Measurements from ENCODE around the gene PIGS. TPM values are rescaled to one million over a fixed set of nuclear protein-coding genes. Genes with fewer than 3 reads are reported as not detected.
A peak's percentile ranks its signal among the peaks of the same experiment; 100 is the strongest.

PIGS gene
- total RNA-seq, 4 donors from 2014 or later, result 47.0 to 188 (median 107) TPM

DNA sequence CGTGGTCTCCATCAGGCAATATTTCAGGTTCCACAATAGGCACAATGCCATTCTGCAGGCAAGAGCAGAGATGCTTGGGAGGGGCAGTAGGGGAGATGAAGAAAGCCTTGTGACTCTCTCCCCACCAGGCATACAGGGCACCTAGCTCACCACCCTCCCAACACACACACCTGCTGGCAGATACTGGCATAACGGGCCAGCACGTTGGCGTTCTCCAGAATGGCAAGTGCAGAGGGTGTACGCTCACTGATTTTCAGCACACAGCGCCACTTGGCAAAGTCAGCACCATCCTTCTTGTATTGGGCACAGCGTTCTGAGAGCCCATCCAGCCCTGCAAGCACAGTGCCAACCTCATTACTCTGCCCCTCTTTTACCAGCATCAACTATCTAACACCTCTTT is 3.2 kb upstream of the PIGS start:
- Histone ChIP-seq H3K4me3 (no peak overlapping the region), H3K4me1 (peaks cover 0 to 48% (median 14%) of the 10 kb centered on the region in 4 donors), H3K27me3 (no peaks in the 10 kb centered on the region), H3K9me3 (no peaks in the 10 kb centered on the region), H3K27ac (no peak overlapping the region), H3K36me3 (peaks cover 0 to 10% (median 0%) of the 10 kb centered on the region in 3 donors)
- TF ChIP-seq, protein P1, sequence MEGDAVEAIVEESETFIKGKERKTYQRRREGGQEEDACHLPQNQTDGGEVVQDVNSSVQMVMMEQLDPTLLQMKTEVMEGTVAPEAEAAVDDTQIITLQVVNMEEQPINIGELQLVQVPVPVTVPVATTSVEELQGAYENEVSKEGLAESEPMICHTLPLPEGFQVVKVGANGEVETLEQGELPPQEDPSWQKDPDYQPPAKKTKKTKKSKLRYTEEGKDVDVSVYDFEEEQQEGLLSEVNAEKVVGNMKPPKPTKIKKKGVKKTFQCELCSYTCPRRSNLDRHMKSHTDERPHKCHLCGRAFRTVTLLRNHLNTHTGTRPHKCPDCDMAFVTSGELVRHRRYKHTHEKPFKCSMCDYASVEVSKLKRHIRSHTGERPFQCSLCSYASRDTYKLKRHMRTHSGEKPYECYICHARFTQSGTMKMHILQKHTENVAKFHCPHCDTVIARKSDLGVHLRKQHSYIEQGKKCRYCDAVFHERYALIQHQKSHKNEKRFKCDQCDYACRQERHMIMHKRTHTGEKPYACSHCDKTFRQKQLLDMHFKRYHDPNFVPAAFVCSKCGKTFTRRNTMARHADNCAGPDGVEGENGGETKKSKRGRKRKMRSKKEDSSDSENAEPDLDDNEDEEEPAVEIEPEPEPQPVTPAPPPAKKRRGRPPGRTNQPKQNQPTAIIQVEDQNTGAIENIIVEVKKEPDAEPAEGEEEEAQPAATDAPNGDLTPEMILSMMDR (IDR thresholded peaks at IDR 0.05), result peak in 1 of 6 experiments; percentile 17
- no peak for TF ChIP-seq POLR2A (IDR thresholded peaks at IDR 0.05)
- DNase-seq, result peak in 1 of 3 donors; percentile 45

DNA sequence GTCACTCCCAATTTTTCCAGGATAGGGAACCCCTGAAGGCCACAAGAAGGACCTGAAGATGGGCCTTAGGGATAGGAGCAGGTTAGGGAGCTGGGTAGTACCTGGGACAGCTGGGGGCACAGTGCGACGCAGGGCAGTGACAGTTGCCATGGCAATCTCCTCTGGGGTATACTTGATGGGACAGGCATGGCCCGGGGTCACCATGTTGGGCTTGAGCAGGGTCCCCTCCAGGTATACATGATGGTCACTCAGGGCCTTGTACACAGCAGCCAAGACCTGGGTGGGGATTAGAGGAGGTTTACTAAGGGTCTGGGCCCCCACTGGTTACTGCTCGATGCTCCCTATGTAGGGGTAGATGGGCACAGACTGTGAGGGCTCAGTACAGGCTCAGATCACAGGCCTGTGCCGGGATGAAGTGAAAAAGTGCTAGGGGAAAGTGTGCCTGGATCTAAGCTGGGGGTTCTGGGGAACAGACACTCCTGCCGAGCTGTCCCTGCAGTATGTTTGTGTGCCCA is 2.7 kb upstream of the PIGS start:
- Histone ChIP-seq H3K4me1 (peaks cover 0 to 53% (median 14%) of the 10 kb centered on the region in 4 donors), H3K36me3 (peaks cover 0 to 6% (median 0%) of the 10 kb centered on the region in 3 donors), H3K9me3 (no peaks in the 10 kb centered on the region), H3K27ac (no peak overlapping the region), H3K4me3 (no peak overlapping the region), H3K27me3 (no peaks in the 10 kb centered on the region)
- DNase-seq, result peak in 1 of 3 donors; percentile 44
- TF ChIP-seq, protein P1 (IDR thresholded peaks at IDR 0.05), result no peak
- TF ChIP-seq POLR2A (IDR thresholded peaks at IDR 0.05), result no peak

DNA sequence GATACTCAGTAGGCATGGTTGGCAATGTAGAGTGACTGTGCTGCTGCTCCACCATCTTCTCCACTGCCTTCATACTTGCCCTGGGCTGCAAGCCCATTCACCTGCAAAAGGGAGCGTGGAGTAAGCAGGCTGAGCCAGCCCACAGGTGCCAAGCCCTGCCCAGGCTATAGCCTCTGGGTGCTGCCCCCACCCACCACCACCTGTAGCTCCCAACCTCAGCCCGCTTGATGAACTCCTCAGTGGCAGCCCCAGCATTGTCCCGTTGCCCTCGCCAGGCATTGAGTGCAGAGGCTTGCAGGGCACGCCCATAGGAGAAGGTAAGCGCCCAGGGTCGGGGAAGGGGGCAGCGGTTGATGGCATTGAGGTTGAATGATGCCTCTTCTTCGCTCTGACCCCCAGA is 2.2 kb upstream of the PIGS start:
- peak in 1 of 3 donors; percentile 43 for DNase-seq
- Histone ChIP-seq H3K4me1 (peaks cover 0 to 53% (median 14%) of the 10 kb centered on the region in 4 donors), H3K9me3 (no peaks in the 10 kb centered on the region)

DNA sequence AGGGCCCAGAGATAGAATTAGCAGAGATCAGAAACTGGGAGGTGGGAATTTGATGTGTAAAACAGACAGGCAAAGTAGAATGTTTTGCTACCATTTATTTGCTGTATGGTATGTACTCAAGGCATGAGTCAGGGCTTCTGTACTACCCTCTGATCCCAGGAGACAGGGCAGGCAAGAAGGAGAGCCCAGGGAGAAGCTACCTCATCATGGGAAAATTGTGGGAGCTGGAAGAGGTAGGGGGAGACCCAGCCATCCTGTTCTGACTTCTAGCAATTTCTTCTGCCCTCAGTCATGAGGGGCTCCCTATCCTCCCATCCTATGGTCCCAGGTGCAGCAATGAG is 1.7 kb upstream of the PIGS start:
- peak overlapping the region in 1 of 4 donors; percentile 86 for H3K27ac ChIP-seq
- no peaks in the 10 kb centered on the region for H3K9me3 ChIP-seq
- peaks cover 0 to 8% (median 0%) of the 10 kb centered on the region in 3 donors for H3K36me3 ChIP-seq
- no peak overlapping the region for H3K4me3 ChIP-seq
- no peak for TF ChIP-seq POLR2A (IDR thresholded peaks at IDR 0.05)
- TF ChIP-seq, protein P1 (IDR thresholded peaks at IDR 0.05), result no peak
- peak in 1 of 3 donors; percentile 47 for DNase-seq
- H3K4me1 ChIP-seq, result peaks cover 0 to 53% (median 14%) of the 10 kb centered on the region in 4 donors
- no peaks in the 10 kb centered on the region for H3K27me3 ChIP-seq

More for the DNA sequence above, 2.2 kb upstream of the PIGS start:
- Histone ChIP-seq H3K27me3 (no peaks in the 10 kb centered on the region), H3K36me3 (peaks cover 0 to 7% (median 0%) of the 10 kb centered on the region in 3 donors), H3K27ac (no peak overlapping the region), H3K4me3 (no peak overlapping the region)
- TF ChIP-seq POLR2A (IDR thresholded peaks at IDR 0.05), result no peak
- TF ChIP-seq, protein P1 (IDR thresholded peaks at IDR 0.05), result no peak

DNA sequence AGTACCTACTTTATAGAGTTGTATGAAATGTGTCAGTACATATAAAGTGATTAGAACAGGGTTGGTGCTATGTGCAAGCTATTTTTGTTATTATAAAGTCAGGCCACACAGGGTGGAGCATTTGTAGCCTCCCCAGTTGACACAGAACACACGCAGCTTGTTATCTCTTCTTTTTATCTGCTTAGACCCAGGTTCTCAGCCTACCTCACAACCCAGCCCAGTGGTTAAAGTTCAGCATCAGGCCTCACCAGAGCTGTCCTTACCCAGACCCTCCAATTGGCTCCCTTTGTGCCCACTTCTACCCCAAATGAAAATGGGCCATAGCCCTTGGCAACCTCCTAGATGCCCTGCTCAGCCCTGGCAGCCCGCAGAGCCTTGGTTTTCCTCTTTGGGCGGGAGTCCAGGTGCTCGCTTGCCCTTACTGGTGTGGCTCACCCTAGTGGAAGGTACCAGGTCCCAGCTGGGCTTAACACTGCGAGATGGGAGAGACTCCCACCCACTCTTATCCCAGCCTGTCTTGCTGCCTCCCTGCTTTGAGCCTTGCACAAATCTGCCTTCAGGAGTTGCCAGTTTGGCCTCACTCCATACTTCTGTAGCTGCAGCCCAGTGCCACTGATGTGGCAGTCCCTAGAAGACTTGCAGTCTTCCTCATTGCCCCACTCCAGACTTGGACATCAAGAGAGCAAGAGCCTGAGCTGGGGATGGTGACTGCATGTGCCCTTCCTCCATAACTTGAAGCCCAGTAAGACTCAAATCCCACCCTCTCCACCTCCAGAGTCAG is 1.1 kb upstream of the PIGS start:
- Histone ChIP-seq H3K27ac (peak overlapping the region in 3 of 4 donors; percentile 82 to 91 (median 86)), H3K9me3 (no peaks in the 10 kb centered on the region), H3K4me3 (peak overlapping the region in 3 of 4 donors; percentile 79 to 93 (median 89)), H3K36me3 (peaks cover 0 to 8% (median 0%) of the 10 kb centered on the region in 3 donors), H3K4me1 (peaks cover 0 to 54% (median 15%) of the 10 kb centered on the region in 4 donors), H3K27me3 (no peaks in the 10 kb centered on the region)
- DNase-seq, result peak in 1 of 3 donors; percentile 66
- TF ChIP-seq, protein P1 (IDR thresholded peaks at IDR 0.05), result no peak
- TF ChIP-seq POLR2A (IDR thresholded peaks at IDR 0.05), result peak in 1 of 2 donors; percentile 35
